ENCODE results near the gene METTL17.

DNA sequence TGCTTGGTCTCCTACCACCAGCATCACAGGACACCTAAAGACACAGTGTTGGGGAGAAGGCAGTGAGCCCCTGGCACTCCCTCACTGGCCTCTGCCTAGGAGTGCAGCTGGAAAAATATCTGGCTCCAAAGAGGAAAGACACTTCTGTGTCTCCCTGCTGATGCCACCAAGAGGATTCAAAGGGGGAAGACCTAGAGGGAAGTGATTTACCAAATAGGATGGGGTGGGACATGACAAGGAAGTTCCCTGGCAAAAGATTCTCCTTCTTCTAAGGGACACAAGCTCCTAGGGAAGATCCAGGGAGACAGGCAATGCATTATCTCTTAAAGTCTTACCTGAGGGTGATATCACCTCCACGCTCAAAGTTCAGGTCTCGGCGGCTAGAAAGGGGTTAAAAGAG is 29.0 kb downstream of the METTL17 start:
- TF ChIP-seq TARDBP (IDR thresholded peaks at IDR 0.05) (no peak), BHLHE40 (IDR thresholded peaks at IDR 0.05; ENCODE audit: borderline replicate concordance) (no peak), L3MBTL2 (conservative IDR thresholded peaks at IDR 0.05) (no peak), FOXM1 (IDR thresholded peaks at IDR 0.05; ENCODE audit: borderline replicate concordance) (no peak), SP1 (IDR thresholded peaks at IDR 0.05) (no peak), LEF1 (IDR thresholded peaks at IDR 0.05; ENCODE audit: borderline replicate concordance) (no peak), FOXA1 (IDR thresholded peaks at IDR 0.05) (no peak), SUZ12 (IDR thresholded peaks at IDR 0.05) (no peak), HDGF (IDR thresholded peaks at IDR 0.05; ENCODE audit: borderline replicate concordance) (no peak), PKNOX1 (IDR thresholded peaks at IDR 0.05) (no peak), ZNF384 (IDR thresholded peaks at IDR 0.05) (no peak), FOXK2 (IDR thresholded peaks at IDR 0.05) (no peak), ELF4 (IDR thresholded peaks at IDR 0.05) (no peak), ARNT (IDR thresholded peaks at IDR 0.05) (no peak)
